ENCODE results near the gene CCDC187.
A peak's percentile ranks its signal among the peaks of the same experiment; 100 is the strongest.

Gene CCDC187

GRCh38 chr9:136283291-136284235, 20.3 kb downstream of the CCDC187 start:
- DNase-seq (ENCODE audit: insufficient read length) (peak; percentile 95), FAIRE-seq (no peak)
- TF ChIP-seq TAF1 (IDR thresholded peaks at IDR 0.05; ENCODE audit: borderline replicate concordance, low read depth, low read length) = no peak
- TF ChIP-seq POLR2AphosphoS5 (IDR thresholded peaks at IDR 0.05; ENCODE audit: low read depth, low read length) = no peak

GRCh38 chr9:136282272-136282861, 21.5 kb downstream of the CCDC187 start:
- FAIRE-seq (no peak), DNase-seq (ENCODE audit: insufficient read length) (no peak)
- TF ChIP-seq POLR2A (IDR thresholded peaks at IDR 0.05; ENCODE audit: low read depth, low read length) (no peak), POLR2AphosphoS5 (IDR thresholded peaks at IDR 0.05; ENCODE audit: low read depth, low read length) (no peak), TAF1 (IDR thresholded peaks at IDR 0.05; ENCODE audit: borderline replicate concordance, low read depth, low read length) (no peak)

- FAIRE-seq = no peak
- TF ChIP-seq POLR2A (IDR thresholded peaks at IDR 0.05; ENCODE audit: low read depth, low read length) (no peak), TAF1 (IDR thresholded peaks at IDR 0.05; ENCODE audit: borderline replicate concordance, low read depth, low read length) (no peak), POLR2AphosphoS5 (IDR thresholded peaks at IDR 0.05; ENCODE audit: low read depth, low read length) (no peak)
- DNase-seq (ENCODE audit: insufficient read length) = no peak
Observed at GRCh38 chr9:136281421-136282271, 22.2 kb downstream of the CCDC187 start.

- DNase-seq (ENCODE audit: insufficient read length) (no peak), FAIRE-seq (no peak)
- TF ChIP-seq POLR2A (IDR thresholded peaks at IDR 0.05; ENCODE audit: low read depth, low read length) (no peak), POLR2AphosphoS5 (IDR thresholded peaks at IDR 0.05; ENCODE audit: low read depth, low read length) (no peak), TAF1 (IDR thresholded peaks at IDR 0.05; ENCODE audit: borderline replicate concordance, low read depth, low read length) (no peak)
Observed at GRCh38 chr9:136280535-136281315, 23.2 kb downstream of the CCDC187 start.

- no peak for DNase-seq (ENCODE audit: insufficient read length)
- no peak for TF ChIP-seq POLR2AphosphoS5 (IDR thresholded peaks at IDR 0.05; ENCODE audit: low read depth, low read length)
- TF ChIP-seq POLR2A (IDR thresholded peaks at IDR 0.05; ENCODE audit: low read depth, low read length) = no peak
- TF ChIP-seq TAF1 (IDR thresholded peaks at IDR 0.05; ENCODE audit: borderline replicate concordance, low read depth, low read length) = no peak
- FAIRE-seq = no peak
Observed at GRCh38 chr9:136279471-136279870, 24.4 kb downstream of the CCDC187 start.

- TF ChIP-seq TAF1 (IDR thresholded peaks at IDR 0.05; ENCODE audit: borderline replicate concordance, low read depth, low read length) (no peak), POLR2AphosphoS5 (IDR thresholded peaks at IDR 0.05; ENCODE audit: low read depth, low read length) (no peak), POLR2A (IDR thresholded peaks at IDR 0.05; ENCODE audit: low read depth, low read length) (no peak)
- no peak for DNase-seq (ENCODE audit: insufficient read length)
- FAIRE-seq = no peak
Observed at GRCh38 chr9:136278894-136279293, 25.0 kb downstream of the CCDC187 start.

- DNase-seq (ENCODE audit: insufficient read length) (no peak), FAIRE-seq (no peak)
- TF ChIP-seq POLR2A (IDR thresholded peaks at IDR 0.05; ENCODE audit: low read depth, low read length) (no peak), TAF1 (IDR thresholded peaks at IDR 0.05; ENCODE audit: borderline replicate concordance, low read depth, low read length) (no peak), POLR2AphosphoS5 (IDR thresholded peaks at IDR 0.05; ENCODE audit: low read depth, low read length) (no peak)
Observed at GRCh38 chr9:136278221-136278620, 25.7 kb downstream of the CCDC187 start.

GRCh38 chr9:136277746-136278145, 26.1 kb downstream of the CCDC187 start:
- DNase-seq (ENCODE audit: insufficient read length) (no peak), FAIRE-seq (no peak)
- TF ChIP-seq TAF1 (IDR thresholded peaks at IDR 0.05; ENCODE audit: borderline replicate concordance, low read depth, low read length) (no peak), POLR2AphosphoS5 (IDR thresholded peaks at IDR 0.05; ENCODE audit: low read depth, low read length) (no peak), POLR2A (IDR thresholded peaks at IDR 0.05; ENCODE audit: low read depth, low read length) (no peak)

- FAIRE-seq (no peak), DNase-seq (ENCODE audit: insufficient read length) (no peak)
- TF ChIP-seq POLR2A (IDR thresholded peaks at IDR 0.05; ENCODE audit: low read depth, low read length) (no peak), TAF1 (IDR thresholded peaks at IDR 0.05; ENCODE audit: borderline replicate concordance, low read depth, low read length) (no peak), POLR2AphosphoS5 (IDR thresholded peaks at IDR 0.05; ENCODE audit: low read depth, low read length) (no peak)
Observed at GRCh38 chr9:136276716-136277115, 27.2 kb downstream of the CCDC187 start.

- TF ChIP-seq POLR2A (IDR thresholded peaks at IDR 0.05; ENCODE audit: low read depth, low read length) (no peak), TAF1 (IDR thresholded peaks at IDR 0.05; ENCODE audit: borderline replicate concordance, low read depth, low read length) (no peak), POLR2AphosphoS5 (IDR thresholded peaks at IDR 0.05; ENCODE audit: low read depth, low read length) (no peak)
- no peak for FAIRE-seq
- no peak for DNase-seq (ENCODE audit: insufficient read length)
Observed at GRCh38 chr9:136275655-136276429, 28.1 kb downstream of the CCDC187 start.

All from GM12892 (cell line).